ENCODE results near the gene PYGO1.

DNA sequence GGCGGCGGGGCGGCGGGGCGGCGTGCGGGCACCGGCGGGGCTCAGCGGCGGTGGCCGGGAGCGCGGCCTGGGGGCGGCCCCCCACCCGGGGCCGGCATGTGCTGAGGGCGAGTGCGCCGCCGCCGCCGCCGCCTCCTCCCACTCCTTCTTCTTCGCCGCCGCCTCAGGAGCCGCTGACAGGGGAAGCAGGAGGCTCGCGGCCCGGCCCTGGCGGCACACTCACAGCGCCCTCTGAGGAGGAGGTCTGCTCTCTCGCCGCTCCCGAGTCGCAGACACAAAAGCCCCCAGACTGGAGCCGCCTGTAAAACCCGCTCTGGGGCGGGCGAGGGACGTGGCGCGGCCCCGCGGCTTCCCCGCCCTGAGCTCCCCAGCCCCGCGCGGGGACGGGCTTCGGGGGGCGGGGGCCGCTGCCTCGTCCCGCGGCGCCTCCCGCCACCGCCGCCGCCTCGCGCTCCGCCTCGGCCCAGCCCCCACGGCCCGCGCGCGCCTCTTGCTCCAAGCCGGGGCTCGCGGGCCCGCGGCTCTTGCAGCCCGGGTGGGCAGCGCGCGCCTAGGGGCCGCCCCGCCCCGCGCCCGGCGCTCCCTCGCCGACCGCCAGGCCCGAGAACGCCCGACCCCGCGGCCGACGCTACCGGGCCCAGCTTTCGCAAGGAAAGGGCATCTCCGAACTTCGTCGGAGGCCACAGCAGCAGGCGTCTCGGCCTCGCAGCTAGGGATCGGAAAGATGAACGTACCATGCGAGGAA lies at the start of gene PYGO1:
- TF ChIP-seq CTCF (IDR thresholded peaks at IDR 0.05), result no peak
- TF ChIP-seq POLR2A (IDR thresholded peaks at IDR 0.05), result peak in 1 of 2 donors; percentile 59

Measured in adrenal gland (tissue), 5 donors.